ENCODE measurements around the gene KPNA4. TPM values are rescaled to one million over a fixed set of nuclear protein-coding genes. Genes with fewer than 3 reads are reported as not detected.

KPNA4 gene
- total and polyA plus RNA-seq, 2 of the 4 experiments (the other 2 are of a cell fraction): 12.9 to 46.1 TPM

- WGBS, 2 experiments (ENCODE audit: extremely low coverage in 2 of 2, insufficient read length in 1 of 2): no CpG with 5 or more reads among the region's 1 CpG
- in situ Hi-C loops (cut with MboI; ENCODE audit: low sequenced_read_pairs): no loop called here
- intact Hi-C loops (cut with micrococcal nuclease): no loop called here
Observed at GRCh38 chr3:160464971-160465370, 100.4 kb downstream of the KPNA4 start.

More at GRCh38 chr3:160464971-160465370, 100.4 kb downstream of the KPNA4 start:
- Histone ChIP-seq H3K23ac (ENCODE audit: low read depth, low read length) (no peak overlapping the region), H4K5ac (ENCODE audit: low read depth, low read length) (no peak overlapping the region), H2AK9ac (replicated peaks; ENCODE audit: low read depth, low read length, poor library complexity) (no peak overlapping the region), H3K79me1 (ENCODE audit: low read depth in 1 of 2, low read length in 2 of 2) (no peaks in the 10 kb centered on the region), H3K18ac (ENCODE audit: low read depth, low read length) (no peak overlapping the region), H3K4me1 (ENCODE audit: control insufficient read depth, insufficient read depth, low read length) (no peaks in the 10 kb centered on the region), H3K36me3 (ENCODE audit: control insufficient read depth, insufficient read depth, low read length) (no peaks in the 10 kb centered on the region), H4K8ac (ENCODE audit: low read depth in 2 of 2, low read length in 2 of 2) (no peak overlapping the region), H3K4me2 (ENCODE audit: low read depth, low read length) (no peak overlapping the region), H3K9me3 (ENCODE audit: control insufficient read depth, insufficient read depth, low read length) (no peaks in the 10 kb centered on the region), H2BK20ac (ENCODE audit: low read depth, low read length) (no peak overlapping the region), H4K20me1 (ENCODE audit: insufficient read depth, low read length) (no peaks in the 10 kb centered on the region), H3K27ac (ENCODE audit: insufficient read depth, low read length) (no peak overlapping the region), H3K56ac (ENCODE audit: extremely low read depth, insufficient read depth, low read length) (no peak overlapping the region), H2BK120ac (ENCODE audit: low read depth, low read length) (no peak overlapping the region), H3K9me1 (ENCODE audit: insufficient read depth, low read length) (no peaks in the 10 kb centered on the region; the same call in 1 of the 2 replicates), H3K9ac (ENCODE audit: low read depth, low read length) (no peak overlapping the region), H3K14ac (replicated peaks; ENCODE audit: low read depth, low read length) (no peak overlapping the region), H3K4me3 (ENCODE audit: insufficient read depth, low read depth, low read length) (no peak overlapping the region), H3K27me3 (ENCODE audit: control insufficient read depth, insufficient read depth, low read length) (no peaks in the 10 kb centered on the region), H2AK5ac (ENCODE audit: low read depth, low read length) (no peak overlapping the region), H2BK15ac (ENCODE audit: low read depth, low read length) (no peak overlapping the region), H2AFZ (replicated peaks; ENCODE audit: low read length, poor library complexity) (no peak overlapping the region), H4K91ac (ENCODE audit: insufficient read depth, low read depth, low read length) (no peak overlapping the region), H3K4ac (ENCODE audit: low read depth, low read length) (no peak overlapping the region), H2BK5ac (ENCODE audit: low read depth, low read length, poor library complexity, severe bottlenecking) (no peak overlapping the region)
- ChIA-PET CTCF (interaction anchor here (0.6 kb wide), 1 partner anchor 34 kb away, joined by 4 read pairs; no protein-coding TSS in a partner anchor), POLR2A (ENCODE audit: unreplicated experiment) (no interaction called here)
- no peak for TF ChIP-seq SMC3 (IDR thresholded peaks at IDR 0.05; ENCODE audit: low read depth, low read length)
- TF ChIP-seq BHLHE40 (IDR thresholded peaks at IDR 0.05; ENCODE audit: low read depth, low read length): no peak
- no peak for TF ChIP-seq USF2 (IDR thresholded peaks at IDR 0.05; ENCODE audit: low read depth, low read length)
- no peak for TF ChIP-seq POLR2A (IDR thresholded peaks at IDR 0.05; ENCODE audit: low read depth, low read length)
- no peak for TF ChIP-seq MAFK (IDR thresholded peaks at IDR 0.05; ENCODE audit: low read depth, low read length)
- no peak for TF ChIP-seq CEBPB (IDR thresholded peaks at IDR 0.05; ENCODE audit: low read depth, low read length)
- no peak for TF ChIP-seq MXI1 (IDR thresholded peaks at IDR 0.05; ENCODE audit: borderline replicate concordance, low read depth, low read length)
- no peak for TF ChIP-seq RFX5 (IDR thresholded peaks at IDR 0.05; ENCODE audit: low read depth, low read length)
- no peak for TF ChIP-seq NFE2L2 (IDR thresholded peaks at IDR 0.05; ENCODE audit: low read depth, low read length)
- TF ChIP-seq CHD1 (IDR thresholded peaks at IDR 0.05; ENCODE audit: low read depth, low read length): no peak
- TF ChIP-seq RCOR1 (IDR thresholded peaks at IDR 0.05; ENCODE audit: insufficient replicate concordance, low read length): no peak
- no peak for TF ChIP-seq ELK1 (IDR thresholded peaks at IDR 0.05; ENCODE audit: borderline replicate concordance, low read depth, low read length)
- TF ChIP-seq FOS (IDR thresholded peaks at IDR 0.05; ENCODE audit: low read depth, low read length): no peak
- no peak for TF ChIP-seq CTCF (conservative IDR thresholded peaks at IDR 0.05; ENCODE audit: low read depth, low read length)
- no peak for TF ChIP-seq MAZ (IDR thresholded peaks at IDR 0.05; ENCODE audit: borderline replicate concordance, low read depth, low read length)
- TF ChIP-seq RAD21 (IDR thresholded peaks at IDR 0.05; ENCODE audit: low read length): no peak
- DNase-seq (no peak), ATAC-seq (ENCODE audit: low read depth) (no peak)
- dilution Hi-C loops (cut with HindIII; ENCODE audit: low sequenced_read_pairs, unreplicated experiment): no loop called here
- no TSS peak for BruUV-seq (replicated peaks)

Data from IMR-90 (cell line).